ENCODE measurements around the gene ADGRE2.

- no peak for TF ChIP-seq CTCF (IDR thresholded peaks at IDR 0.05)
- no peak for TF ChIP-seq POLR2A (IDR thresholded peaks at IDR 0.05)
Measured at GRCh38 chr19:14719162-14719561, 59.2 kb downstream of the ADGRE2 start.

Measured in uterus (tissue), 2 donors.